ENCODE results near the gene ADORA1. TPM values are rescaled to one million over a fixed set of nuclear protein-coding genes. Genes with fewer than 3 reads are reported as not detected.

ADORA1 gene
- total and polyA plus RNA-seq, 2 of the 4 experiments (the other 2 are of a cell fraction) = 0.36 to 0.56 TPM

GRCh38 chr1:203214871-203215270 lies 87.3 kb downstream of the ADORA1 start:
- Histone ChIP-seq H4K8ac (ENCODE audit: low read depth in 2 of 2, low read length in 2 of 2) (no peak overlapping the region), H2BK20ac (ENCODE audit: low read depth, low read length) (no peak overlapping the region), H3K4me3 (ENCODE audit: insufficient read depth, low read depth, low read length) (no peak overlapping the region), H3K9me3 (ENCODE audit: control insufficient read depth, insufficient read depth, low read length) (no peaks in the 10 kb centered on the region), H3K23ac (ENCODE audit: low read depth, low read length) (no peak overlapping the region), H3K27me3 (ENCODE audit: control insufficient read depth, insufficient read depth, low read length) (peaks cover 36% of the 10 kb centered on the region), H3K27ac (ENCODE audit: insufficient read depth, low read length) (no peak overlapping the region), H2AFZ (replicated peaks; ENCODE audit: low read length, poor library complexity) (no peak overlapping the region), H3K36me3 (ENCODE audit: control insufficient read depth, insufficient read depth, low read length) (no peaks in the 10 kb centered on the region), H2BK5ac (ENCODE audit: low read depth, low read length, poor library complexity, severe bottlenecking) (no peak overlapping the region), H4K91ac (ENCODE audit: insufficient read depth, low read depth, low read length) (no peak overlapping the region), H2AK5ac (ENCODE audit: low read depth, low read length) (no peak overlapping the region), H3K4ac (ENCODE audit: low read depth, low read length) (no peak overlapping the region), H3K9ac (ENCODE audit: low read depth, low read length) (no peak overlapping the region), H4K5ac (ENCODE audit: low read depth, low read length) (no peak overlapping the region), H3K4me1 (ENCODE audit: control insufficient read depth, insufficient read depth, low read length) (no peaks in the 10 kb centered on the region), H3K18ac (ENCODE audit: low read depth, low read length) (no peak overlapping the region), H2BK15ac (ENCODE audit: low read depth, low read length) (no peak overlapping the region), H3K79me1 (ENCODE audit: low read depth in 1 of 2, low read length in 2 of 2) (no peaks in the 10 kb centered on the region), H4K20me1 (ENCODE audit: insufficient read depth, low read length) (no peaks in the 10 kb centered on the region; the same call in 1 of the 2 replicates), H2AK9ac (replicated peaks; ENCODE audit: low read depth, low read length, poor library complexity) (no peak overlapping the region), H3K14ac (replicated peaks; ENCODE audit: low read depth, low read length) (no peak overlapping the region), H3K4me2 (ENCODE audit: low read depth, low read length) (no peak overlapping the region), H3K9me1 (ENCODE audit: insufficient read depth, low read length) (no peaks in the 10 kb centered on the region), H2BK120ac (ENCODE audit: low read depth, low read length) (no peak overlapping the region), H3K56ac (ENCODE audit: extremely low read depth, insufficient read depth, low read length) (no peak overlapping the region)
- WGBS, 2 experiments (ENCODE audit: extremely low coverage in 2 of 2, insufficient read length in 1 of 2) = 40% methylated on average over 2 of the region's 7 CpGs; no CpG with 5 or more reads in 1 of the 2 experiments
- CTCF ChIA-PET = interaction anchor here (0.6 to 3.6 kb wide), 3 partner anchors 53 to 176 kb away, joined by 4 to 49 read pairs (median 22); no protein-coding TSS in a partner anchor
- ATAC-seq (ENCODE audit: low read depth) (no peak), DNase-seq (no peak)
- in situ Hi-C loops (cut with MboI; ENCODE audit: low sequenced_read_pairs) (loop anchor here (5.0 kb wide), 2 partner anchors 98 to 178 kb away; no protein-coding TSS in a partner anchor), intact Hi-C loops (cut with micrococcal nuclease) (no loop called here), dilution Hi-C loops (cut with HindIII; ENCODE audit: low sequenced_read_pairs, unreplicated experiment) (no loop called here)
- no peak for TF ChIP-seq MXI1 (IDR thresholded peaks at IDR 0.05; ENCODE audit: borderline replicate concordance, low read depth, low read length)
- TF ChIP-seq, protein P1, sequence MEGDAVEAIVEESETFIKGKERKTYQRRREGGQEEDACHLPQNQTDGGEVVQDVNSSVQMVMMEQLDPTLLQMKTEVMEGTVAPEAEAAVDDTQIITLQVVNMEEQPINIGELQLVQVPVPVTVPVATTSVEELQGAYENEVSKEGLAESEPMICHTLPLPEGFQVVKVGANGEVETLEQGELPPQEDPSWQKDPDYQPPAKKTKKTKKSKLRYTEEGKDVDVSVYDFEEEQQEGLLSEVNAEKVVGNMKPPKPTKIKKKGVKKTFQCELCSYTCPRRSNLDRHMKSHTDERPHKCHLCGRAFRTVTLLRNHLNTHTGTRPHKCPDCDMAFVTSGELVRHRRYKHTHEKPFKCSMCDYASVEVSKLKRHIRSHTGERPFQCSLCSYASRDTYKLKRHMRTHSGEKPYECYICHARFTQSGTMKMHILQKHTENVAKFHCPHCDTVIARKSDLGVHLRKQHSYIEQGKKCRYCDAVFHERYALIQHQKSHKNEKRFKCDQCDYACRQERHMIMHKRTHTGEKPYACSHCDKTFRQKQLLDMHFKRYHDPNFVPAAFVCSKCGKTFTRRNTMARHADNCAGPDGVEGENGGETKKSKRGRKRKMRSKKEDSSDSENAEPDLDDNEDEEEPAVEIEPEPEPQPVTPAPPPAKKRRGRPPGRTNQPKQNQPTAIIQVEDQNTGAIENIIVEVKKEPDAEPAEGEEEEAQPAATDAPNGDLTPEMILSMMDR (conservative IDR thresholded peaks at IDR 0.05; ENCODE audit: low read depth, low read length) = no peak
- TF ChIP-seq CEBPB (IDR thresholded peaks at IDR 0.05; ENCODE audit: low read depth, low read length) = no peak
- TF ChIP-seq MAZ (IDR thresholded peaks at IDR 0.05; ENCODE audit: borderline replicate concordance, low read depth, low read length) = no peak
- no peak for TF ChIP-seq CHD1 (IDR thresholded peaks at IDR 0.05; ENCODE audit: low read depth, low read length)
- no peak for TF ChIP-seq MAFK (IDR thresholded peaks at IDR 0.05; ENCODE audit: low read depth, low read length)
- no peak for TF ChIP-seq POLR2A (IDR thresholded peaks at IDR 0.05; ENCODE audit: low read depth, low read length)
- TF ChIP-seq, protein P2, sequence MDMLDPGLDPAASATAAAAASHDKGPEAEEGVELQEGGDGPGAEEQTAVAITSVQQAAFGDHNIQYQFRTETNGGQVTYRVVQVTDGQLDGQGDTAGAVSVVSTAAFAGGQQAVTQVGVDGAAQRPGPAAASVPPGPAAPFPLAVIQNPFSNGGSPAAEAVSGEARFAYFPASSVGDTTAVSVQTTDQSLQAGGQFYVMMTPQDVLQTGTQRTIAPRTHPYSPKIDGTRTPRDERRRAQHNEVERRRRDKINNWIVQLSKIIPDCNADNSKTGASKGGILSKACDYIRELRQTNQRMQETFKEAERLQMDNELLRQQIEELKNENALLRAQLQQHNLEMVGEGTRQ (IDR thresholded peaks at IDR 0.05; ENCODE audit: low read depth, low read length) = no peak
- no peak for TF ChIP-seq RAD21 (IDR thresholded peaks at IDR 0.05; ENCODE audit: low read length)
- no peak for TF ChIP-seq NFE2L2 (IDR thresholded peaks at IDR 0.05; ENCODE audit: low read depth, low read length)
- no peak for TF ChIP-seq SMC3 (IDR thresholded peaks at IDR 0.05; ENCODE audit: low read depth, low read length)
- TF ChIP-seq RCOR1 (IDR thresholded peaks at IDR 0.05; ENCODE audit: insufficient replicate concordance, low read length) = no peak
- TF ChIP-seq ELK1 (IDR thresholded peaks at IDR 0.05; ENCODE audit: borderline replicate concordance, low read depth, low read length) = no peak
- POLR2A ChIA-PET (ENCODE audit: unreplicated experiment) = no interaction called here
- no TSS peak for BruUV-seq (replicated peaks)

All from IMR-90 (cell line).